CD4-positive, alpha-beta T cell treated with Interleukin-12 subunit alpha and Interleukin-12 subunit beta, for 1 hour (primary cell): ENCODE measurements around the gene THAP12.
A peak's percentile ranks its signal among the peaks of the same experiment; 100 is the strongest.

ENCODE experiments used
- DNase-seq: peaks from one replicate; pipeline ENCODE4 v3.0.0-alpha.2; 2020

THAP12 gene

DNA sequence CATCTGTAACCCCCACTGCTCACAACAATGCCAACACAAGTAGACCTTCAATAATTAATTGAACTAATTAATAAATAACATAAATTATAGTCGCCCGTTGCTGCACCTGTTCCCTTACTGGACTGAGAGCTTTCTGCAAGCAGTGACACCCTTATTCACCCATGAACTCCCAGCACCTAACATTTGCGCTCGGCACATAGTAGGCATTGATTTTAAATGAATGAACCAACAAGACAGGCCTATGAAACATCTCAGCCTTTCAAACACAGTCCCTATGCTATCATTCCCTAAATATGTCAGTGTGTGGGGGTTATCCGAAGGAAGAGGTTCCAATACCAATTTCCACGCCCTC is 1.1 kb downstream of the THAP12 start:
- DNase-seq: no peak

DNA sequence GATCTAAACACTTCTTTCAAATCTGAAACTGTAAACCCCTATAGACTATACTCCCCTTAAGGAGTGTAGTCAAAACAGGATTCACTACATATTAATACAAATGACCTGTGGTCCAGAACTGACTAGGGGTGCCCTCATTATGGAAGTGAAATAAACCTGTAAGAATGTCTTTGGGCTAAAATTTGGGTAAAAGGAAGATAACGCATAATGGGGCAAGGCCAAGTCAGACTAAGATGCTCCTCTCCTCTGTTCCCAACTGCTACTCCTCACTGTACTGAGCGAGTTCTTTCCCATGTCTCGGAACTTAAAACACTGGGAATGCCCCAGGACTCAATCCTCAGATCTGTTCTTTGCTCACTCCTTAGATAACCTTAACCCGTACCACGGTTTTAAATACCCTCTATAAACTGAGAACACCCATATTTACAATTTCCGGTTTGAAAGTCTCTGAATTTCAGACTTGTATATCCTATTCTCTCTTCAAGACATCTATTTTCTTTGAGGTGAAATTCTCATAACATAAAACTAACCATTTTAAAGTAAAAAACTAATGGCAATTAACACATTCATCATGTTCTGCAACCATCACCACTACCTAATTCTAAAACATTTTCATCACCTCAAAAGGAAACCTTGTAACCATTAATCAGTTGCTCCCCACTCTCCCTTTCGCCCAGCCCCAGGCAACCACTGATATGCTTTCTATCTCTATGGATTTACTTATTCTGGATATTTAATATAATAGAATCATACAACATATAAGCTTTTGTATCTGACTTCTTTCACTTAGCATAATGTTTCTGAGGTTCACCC is 4.0 kb downstream of the THAP12 start:
- no peak for DNase-seq

DNA sequence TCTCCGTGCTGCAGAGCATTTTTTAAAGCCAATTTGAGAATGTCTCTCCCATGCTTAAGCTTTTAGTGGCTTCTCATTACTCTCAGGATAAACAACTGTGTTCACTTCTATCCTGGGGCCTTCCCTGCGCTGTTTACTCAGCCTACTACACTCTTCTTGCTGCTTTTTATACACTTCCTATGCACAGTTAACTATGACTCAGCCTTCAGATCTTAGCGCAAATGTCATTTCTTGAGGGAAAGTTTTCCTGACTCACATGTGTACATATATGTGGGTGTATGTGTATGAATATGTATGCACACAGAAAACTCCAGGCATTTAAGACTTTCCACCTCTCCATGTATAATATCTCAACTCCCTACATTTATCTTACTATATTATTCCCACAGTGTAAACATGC is 9.8 kb downstream of the THAP12 start:
- DNase-seq: no peak

GRCh38 chr11:76369406-76369805 is 11.5 kb downstream of the THAP12 start:
- no peak for DNase-seq

DNA sequence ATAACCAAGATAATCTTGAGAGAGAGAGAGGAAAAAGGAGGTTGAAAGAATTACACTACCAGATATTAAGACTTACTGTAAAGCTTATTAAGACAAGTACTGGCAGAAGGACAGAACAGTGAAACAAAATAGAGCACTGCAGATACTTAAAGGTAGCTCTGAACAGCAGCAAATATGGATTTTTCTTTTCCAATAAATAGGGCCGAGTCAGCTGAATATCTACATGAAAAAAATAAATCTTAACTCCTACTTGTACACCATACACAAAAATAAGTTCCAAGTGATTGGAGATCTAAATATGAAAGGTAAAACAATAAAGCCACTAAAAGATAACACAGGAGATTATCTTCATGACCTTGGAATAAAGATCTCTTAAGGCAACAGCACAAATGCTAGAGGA is 12.4 kb downstream of the THAP12 start:
- no peak for DNase-seq

DNA sequence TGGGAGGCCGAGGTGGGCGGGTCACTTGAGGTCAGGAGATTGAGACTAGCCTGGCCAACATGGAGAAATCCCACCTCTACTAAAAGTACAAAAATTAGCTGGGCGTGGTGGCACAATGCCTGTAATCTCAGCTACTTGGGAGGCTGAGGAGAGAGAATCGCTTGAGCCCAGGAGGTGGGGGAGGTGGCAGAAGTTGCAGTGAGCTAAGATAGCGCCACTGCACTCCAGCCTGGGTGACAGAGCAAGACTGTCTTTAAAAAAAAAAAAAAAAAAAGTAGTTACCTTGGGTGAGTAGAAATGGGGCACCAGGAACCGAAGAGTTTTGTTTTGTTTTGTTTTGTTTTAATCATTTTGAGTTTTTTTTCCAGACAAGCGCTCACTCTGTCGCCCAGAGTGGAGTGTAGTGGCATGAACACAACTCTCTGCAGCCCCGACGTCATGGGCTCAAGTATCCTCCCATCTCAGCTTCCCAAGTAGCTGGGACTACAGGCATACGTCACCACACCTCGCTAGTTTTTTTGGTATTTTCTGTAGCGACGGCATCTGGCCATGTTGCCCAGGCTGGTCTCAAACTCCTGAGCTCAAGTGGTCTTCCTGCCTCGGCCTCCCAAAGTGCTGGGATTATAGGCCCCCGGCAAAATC is 15.8 kb downstream of the THAP12 start:
- DNase-seq: no peak

DNA sequence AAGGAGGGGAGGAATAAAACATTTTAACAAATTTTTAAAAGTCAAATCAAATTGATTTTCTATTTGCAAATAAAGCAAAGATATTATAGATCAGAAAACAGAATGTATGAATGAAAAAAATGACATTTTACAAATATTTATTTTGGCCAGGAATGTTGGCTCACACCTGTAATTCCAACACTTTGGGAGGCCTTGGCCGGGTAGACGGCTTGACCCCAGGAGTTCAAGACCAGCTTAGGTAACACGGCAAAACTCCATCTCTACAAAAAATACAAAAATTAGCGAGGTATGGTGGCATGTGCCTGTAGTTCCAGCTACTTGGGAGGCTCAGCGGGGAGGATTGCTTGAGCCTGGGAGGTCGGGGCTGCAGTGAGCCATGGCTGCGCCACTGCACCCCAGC is 18.2 kb downstream of the THAP12 start:
- no peak for DNase-seq

DNA sequence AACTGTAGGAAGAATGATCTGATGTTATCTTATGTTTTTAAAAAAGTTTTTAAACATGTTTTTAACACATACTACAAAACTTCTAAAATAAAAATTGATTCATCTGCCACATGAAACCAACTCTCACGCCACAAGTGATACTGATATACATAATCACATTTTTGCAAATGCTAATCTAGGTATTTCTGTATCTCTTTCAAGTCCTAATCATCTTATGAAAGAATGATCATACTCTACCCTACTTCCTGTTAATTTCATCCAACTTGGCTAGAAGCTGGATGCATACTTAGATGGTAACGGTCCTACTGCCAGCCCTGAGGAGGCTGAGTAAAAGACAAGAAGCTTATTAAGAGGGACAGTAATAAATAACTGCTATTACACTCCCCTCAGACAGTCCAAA is 19.2 kb downstream of the THAP12 start:
- DNase-seq: no peak

DNA sequence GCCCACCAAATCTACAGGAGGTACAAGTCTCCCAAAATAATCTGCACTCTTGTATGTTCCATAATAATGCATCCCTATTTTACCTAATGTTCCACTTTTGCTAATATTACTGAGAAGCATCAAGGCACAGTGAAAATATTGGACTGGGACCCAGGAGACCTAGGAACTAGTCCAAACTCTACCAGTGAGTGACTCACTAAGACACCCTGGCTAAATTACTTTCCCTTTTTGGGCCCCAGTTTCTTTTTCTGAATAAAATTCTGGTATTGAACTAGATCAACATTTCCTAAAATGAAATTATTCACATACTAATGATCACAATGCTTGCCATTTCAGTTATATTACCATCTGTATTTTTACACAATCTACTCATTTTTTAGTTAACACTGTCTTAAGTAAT is 19.6 kb downstream of the THAP12 start:
- DNase-seq: no peak

- no peak for DNase-seq
These were observed 25.8 kb downstream of the THAP12 start for GRCh38 chr11:76355172-76355571.

DNA sequence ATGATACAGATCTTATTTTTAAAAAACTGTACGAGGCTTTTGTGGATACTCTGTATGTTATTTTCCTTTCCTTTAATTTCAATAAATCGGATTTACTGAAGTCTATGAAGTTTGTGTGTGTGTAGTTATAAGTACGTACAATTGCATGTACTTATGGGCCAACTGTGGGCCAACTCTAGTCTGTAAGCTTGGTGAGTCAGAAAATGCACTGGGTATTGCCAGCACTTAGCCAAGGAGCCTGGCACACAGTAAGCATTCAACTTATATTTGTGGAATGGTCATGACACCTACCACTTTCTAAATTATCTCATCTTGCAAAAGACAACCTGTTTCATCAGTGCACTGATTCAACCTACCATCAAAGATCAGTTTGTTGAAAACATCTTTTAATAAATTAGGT is 32.6 kb downstream of the THAP12 start:
- no peak for DNase-seq

GRCh38 chr11:76347466-76347865 is 33.5 kb downstream of the THAP12 start:
- DNase-seq: no peak

DNA sequence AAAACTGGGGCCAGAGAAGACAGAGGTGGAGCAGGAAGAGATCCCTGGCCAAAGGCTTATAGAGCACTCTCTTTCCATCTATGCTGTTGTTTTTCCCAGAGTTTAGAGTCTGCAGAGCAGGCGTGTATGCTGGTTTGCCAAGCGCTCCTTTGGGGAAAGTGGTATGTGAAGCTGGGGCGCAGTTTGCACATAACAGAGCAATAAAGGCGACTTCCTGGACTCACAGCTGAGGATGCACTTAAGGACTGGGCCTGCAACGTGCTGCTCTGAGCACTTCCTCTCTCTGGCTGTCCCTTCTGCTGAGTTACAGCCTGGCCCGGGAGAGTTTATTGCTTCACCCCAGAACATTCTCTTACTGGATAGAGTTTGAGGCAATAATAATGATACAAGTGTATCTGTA is 41.7 kb downstream of the THAP12 start:
- DNase-seq: peak; percentile 11

DNA sequence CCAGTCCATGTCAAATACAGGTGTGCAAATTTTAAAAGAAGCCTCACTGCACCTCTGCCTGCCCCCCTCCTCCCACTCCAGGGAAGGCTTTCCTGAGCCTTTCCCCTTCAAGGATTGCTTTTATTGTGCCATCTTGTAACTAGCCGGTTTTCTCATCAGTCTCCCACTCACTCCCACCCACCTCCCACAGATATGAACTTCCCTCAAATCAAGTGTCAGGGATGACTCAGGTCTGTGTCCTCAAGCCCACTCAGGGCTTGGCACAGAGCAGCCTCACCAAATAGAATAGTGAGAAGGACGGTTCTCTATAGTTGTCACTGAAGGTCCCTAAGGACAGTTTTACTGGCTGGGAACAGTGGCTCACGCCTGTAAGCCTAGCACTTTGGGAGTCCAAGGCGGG is 43.0 kb downstream of the THAP12 start:
- no peak for DNase-seq

GRCh38 chr11:76337469-76337868 is 43.5 kb downstream of the THAP12 start:
- no peak for DNase-seq

DNA sequence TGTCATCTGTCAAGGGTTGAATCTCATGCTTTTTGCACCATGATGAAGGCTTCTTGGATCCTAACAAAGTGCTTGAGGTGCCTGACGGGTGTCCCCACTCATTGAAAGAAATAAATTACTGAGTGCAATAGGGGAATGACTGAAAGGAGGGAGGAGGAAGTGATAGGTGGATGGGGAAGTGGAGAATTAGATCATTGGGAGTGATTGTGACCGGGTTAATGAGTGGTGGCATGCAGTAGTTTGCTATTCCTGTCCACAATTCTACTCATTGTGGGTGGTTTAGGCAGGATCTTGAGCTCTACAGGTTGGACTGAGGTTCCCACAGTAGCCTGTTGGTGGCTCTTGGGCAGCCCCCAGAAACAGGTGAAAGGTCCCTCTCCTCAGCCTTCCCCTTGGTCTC is 44.3 kb downstream of the THAP12 start:
- DNase-seq: no peak

- no peak for DNase-seq
These were observed 45.1 kb downstream of the THAP12 start for GRCh38 chr11:76335842-76336241.

- DNase-seq: no peak
These were observed 46.0 kb downstream of the THAP12 start for GRCh38 chr11:76334826-76335389.

DNA sequence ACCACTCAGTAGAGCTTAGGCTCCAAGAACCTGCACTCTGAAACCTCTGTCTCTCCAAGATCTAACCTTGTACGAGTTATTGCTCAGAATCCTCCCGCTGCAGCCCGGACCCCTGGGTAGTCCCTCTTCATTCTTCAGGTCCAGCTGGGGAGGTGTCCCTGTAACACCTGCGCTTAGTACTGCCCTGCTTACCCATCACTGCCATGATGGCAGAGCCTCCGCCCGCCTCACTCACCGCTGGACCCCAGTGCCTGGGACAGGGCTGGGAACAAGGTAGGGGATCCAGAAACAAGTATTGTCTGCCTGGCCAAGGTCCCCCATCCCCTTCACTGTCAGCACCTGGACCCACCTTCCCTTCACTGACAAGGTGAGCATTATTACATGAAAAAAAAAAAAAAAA is 50.3 kb downstream of the THAP12 start:
- DNase-seq: no peak

GRCh38 chr11:76329983-76330382 is 50.9 kb downstream of the THAP12 start:
- DNase-seq: no peak

- no peak for DNase-seq
These were observed 51.8 kb downstream of the THAP12 start for GRCh38 chr11:76329084-76329648.

DNA sequence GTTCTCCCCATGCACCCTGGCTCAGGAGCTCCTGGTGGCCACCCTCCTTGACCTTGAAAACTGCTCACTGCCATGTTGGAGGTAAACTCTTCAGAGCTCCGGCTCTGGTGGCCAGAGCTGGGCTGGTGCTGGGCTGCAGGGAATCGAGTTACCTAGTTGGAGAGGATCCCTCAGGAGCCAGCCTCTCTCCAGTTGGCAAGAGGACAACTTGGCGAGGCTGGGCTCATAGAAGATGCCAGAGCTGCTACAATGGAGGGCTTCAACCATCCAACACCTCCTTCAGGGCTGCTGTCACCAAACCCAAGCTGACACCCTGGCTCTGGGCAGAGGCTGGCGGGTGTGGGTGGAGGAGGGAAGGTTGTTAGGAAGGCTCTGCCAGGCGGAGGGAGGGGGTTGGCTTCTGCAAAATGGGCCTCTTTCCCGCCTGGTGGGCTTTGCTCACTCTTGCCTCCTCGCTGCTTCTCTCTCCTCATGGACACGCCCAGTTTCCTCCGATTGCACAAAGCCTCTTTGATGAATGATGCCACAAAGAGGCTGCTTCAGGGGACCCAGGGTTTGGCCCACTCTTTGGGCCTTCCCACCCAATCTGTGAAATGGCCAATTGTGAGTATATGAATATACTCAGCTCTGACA is 53.1 kb downstream of the THAP12 start:
- DNase-seq: no peak

- DNase-seq: no peak
These were observed 53.7 kb downstream of the THAP12 start for GRCh38 chr11:76327202-76327601.

- no peak for DNase-seq
These were observed 55.7 kb downstream of the THAP12 start for GRCh38 chr11:76325185-76325584.
